Activated CD4-positive, alpha-beta T cell treated with anti-CD3 and anti-CD28 coated beads, Interleukin-2, amount 50 U/mL, for 1 hour (primary cell): ENCODE data around the gene LHFPL3.
"Not testable (repeated sequence)": the region's sequence is repeated elsewhere in the genome, so short reads cannot be mapped to it uniquely, and the experiment has no call there.

Experiments used
- DNase-seq: peaks from one replicate; pipeline ENCODE4 v3.0.0-alpha.2; 2020

LHFPL3 gene

GRCh38 chr7:104604706-104605105, 276.3 kb downstream of the LHFPL3 start:
- DNase-seq, result no peak

DNA sequence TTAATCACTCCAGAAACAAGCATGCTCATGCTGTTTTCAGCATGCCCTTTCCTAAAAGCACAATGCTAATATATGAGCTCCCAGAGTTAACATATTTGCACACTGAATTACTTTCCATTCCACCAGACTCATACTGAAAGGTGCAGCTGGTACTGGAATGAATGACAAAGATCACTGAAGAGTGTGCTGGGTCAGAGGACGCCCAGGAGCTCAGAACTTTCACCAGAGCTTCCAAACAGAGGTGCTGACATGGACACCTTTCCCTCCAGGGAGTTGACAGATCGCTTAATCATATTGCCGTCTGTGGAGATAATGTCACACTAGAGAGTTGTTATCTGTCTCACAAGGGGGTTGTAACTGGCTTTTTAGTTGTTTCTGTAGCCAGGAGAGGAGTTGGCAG, 292.9 kb downstream of the LHFPL3 start:
- DNase-seq, result no peak

DNA sequence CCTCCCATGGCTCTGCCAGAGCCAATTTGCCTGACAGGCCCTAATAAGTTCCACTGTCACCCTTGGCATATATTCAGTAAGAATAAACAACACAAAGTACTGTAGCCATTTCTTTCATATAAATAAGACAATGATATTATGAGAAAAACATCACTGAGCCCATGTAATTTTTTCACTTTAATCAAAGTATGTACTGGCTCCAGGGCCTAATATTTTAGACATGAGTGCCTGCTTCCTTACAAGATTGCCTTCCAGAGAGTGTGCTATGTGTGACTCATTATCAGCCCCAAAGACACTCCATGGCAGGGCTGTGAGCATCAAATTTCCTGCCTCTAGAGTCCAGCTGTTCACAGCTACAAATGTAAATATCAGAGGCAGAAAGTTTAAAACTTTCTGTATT, 297.6 kb downstream of the LHFPL3 start:
- no peak for DNase-seq

GRCh38 chr7:104627516-104627915, 299.1 kb downstream of the LHFPL3 start:
- no peak for DNase-seq

DNA sequence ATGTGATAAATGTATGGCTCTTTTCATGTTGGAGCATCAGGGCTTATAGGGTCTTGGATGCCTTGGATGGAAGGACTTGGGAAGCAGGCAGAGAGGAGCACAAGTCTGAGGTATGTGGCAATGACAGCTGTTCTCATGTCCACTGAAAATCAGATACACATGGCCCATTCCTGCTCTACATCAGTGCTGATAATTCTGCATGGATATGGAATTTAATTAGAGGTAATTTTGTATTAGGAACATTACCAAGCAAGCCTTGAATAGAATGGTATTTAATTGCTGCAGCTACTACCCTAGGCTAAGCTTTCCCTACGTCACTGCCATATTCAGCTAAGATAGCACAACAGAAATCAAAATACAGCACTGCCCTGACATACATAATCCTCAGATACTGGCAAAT, 299.6 kb downstream of the LHFPL3 start:
- DNase-seq, result no peak

- no peak for DNase-seq
Measured at GRCh38 chr7:104629408-104629807, 301.0 kb downstream of the LHFPL3 start.

DNA sequence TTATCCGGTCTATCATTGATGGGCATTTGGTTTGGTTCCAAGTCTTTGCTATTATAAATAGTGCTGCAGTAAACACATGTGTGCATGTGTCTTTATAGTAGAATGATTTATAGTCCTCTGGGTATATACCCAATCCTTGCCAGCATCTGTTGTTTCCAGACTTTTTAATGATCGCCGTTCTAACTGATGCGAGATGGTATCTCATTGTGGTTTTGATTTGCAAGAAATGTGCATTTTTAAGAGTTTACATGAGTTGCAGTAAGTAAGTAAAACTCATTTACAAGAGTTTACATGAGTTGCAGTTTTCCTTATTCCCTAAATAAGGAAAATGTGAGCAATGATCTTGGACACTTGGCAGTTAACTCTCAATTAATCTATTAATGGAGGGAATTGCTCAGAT, 312.1 kb downstream of the LHFPL3 start:
- DNase-seq, result no peak

DNA sequence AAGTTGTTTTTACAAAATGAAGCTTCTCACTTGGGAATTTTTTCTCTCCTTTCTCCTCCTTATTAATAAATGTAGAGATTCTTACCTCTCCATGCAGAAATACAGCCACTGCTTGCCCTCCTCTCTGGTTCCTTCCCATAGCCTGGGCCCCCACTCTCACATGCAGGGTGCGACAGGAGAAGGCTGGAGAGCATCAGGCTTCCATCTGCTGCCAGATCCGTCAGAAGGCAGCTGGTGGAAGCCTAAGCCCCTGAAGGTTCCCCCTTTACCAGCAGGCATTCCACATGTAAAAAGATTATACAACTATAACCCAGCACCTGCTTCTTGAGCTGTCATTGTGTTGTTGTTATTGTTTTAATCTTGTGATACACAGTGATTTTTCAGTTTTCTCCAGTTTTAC, 314.2 kb downstream of the LHFPL3 start:
- no peak for DNase-seq

GRCh38 chr7:104643587-104644217, 315.3 kb downstream of the LHFPL3 start:
- DNase-seq, result no peak

GRCh38 chr7:104650991-104651640, 322.7 kb downstream of the LHFPL3 start:
- DNase-seq, result no peak

DNA sequence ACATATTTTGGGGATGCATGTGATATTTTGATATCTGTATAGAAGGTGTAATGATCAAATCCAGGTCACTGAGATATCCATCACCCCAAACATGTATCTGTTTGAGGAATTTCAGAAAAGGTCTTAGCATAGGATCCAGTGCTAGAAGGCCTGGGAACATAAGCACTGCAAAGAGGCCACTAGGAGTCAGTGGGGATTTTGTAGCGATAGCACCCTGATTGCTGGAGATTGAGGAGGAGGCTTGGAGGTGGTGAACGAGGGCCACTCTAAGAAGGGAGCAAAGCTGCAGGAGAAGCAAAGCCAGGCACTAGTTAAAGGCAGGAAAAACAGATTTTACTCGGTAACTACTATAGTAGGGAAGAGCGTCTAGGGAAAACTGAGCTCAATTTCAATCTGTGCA, 324.0 kb downstream of the LHFPL3 start:
- no peak for DNase-seq

- DNase-seq, result no peak
Measured at GRCh38 chr7:104652865-104653264, 324.5 kb downstream of the LHFPL3 start.

- DNase-seq, result no peak
Measured at GRCh38 chr7:104653825-104654401, 325.5 kb downstream of the LHFPL3 start.

DNA sequence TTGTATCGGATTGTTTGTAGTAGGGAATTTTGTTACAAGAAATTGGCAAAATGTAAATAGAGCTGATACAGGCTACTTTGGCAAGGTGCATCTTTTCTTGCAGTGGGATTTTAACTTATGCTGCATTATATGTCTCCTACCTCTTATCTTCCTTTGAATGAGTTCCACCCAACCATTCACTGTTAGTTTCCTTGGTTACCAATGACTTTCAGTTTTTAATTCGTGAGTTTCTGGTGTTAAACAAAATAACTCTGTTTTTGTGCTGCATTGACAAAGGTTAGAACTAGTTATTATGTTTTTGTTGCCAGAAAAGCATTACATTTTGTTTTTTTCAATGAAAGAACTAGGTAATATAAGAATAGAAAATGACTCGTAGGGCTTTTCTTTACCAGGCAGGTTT, 327.2 kb downstream of the LHFPL3 start:
- DNase-seq, result no peak

GRCh38 chr7:104656467-104656866, 328.1 kb downstream of the LHFPL3 start:
- DNase-seq, result no peak

GRCh38 chr7:104657134-104657533, 328.7 kb downstream of the LHFPL3 start:
- DNase-seq, result no peak

GRCh38 chr7:104661575-104661974, 333.2 kb downstream of the LHFPL3 start:
- DNase-seq, result no peak

- DNase-seq, result no peak
Measured at GRCh38 chr7:104664648-104665047, 336.2 kb downstream of the LHFPL3 start.

GRCh38 chr7:104677587-104677986, 349.2 kb downstream of the LHFPL3 start:
- DNase-seq, result no peak

DNA sequence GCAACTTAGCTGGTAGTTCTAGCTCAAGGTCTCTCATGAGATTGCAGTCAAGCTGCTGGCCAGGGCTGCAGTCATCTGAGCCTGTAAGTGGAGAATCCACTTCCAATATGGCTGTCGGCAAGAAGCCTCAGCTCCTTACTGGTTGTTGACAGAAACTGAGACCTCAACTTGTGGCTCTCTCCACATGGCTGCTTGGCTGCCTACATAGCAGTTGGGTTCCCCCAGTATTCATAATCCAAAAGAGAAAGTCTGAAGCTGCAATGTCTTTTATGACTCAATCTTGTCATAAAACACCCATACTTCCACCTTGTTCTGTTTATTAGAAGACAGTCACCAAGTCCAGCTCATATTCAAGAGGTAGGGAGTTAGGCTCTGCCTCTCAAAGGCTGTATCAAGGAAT, 350.7 kb downstream of the LHFPL3 start:
- no peak for DNase-seq

- no peak for DNase-seq
Measured at GRCh38 chr7:104686286-104686685, 357.9 kb downstream of the LHFPL3 start.

DNA sequence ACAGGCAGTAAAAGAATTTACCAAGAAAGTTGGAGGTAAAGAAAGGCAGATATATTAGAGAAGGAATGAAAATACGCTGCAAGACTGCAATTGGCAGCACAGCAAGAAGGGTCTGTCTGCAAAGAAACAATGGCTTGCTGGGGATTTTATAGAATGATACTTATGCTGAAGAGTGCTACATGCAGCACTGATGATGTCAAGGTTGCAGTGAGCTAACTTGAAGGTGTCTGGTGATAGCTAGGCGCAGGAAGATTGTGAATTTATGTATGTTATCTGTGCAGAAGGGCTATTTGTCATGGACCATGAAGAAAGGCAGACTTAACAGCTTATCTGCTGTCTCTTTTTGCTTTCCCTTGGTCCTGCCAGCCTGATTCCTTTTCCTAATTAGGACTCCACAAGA, 366.3 kb downstream of the LHFPL3 start:
- no peak for DNase-seq

- no peak for DNase-seq
Measured at GRCh38 chr7:104695563-104695962, 367.2 kb downstream of the LHFPL3 start.

DNA sequence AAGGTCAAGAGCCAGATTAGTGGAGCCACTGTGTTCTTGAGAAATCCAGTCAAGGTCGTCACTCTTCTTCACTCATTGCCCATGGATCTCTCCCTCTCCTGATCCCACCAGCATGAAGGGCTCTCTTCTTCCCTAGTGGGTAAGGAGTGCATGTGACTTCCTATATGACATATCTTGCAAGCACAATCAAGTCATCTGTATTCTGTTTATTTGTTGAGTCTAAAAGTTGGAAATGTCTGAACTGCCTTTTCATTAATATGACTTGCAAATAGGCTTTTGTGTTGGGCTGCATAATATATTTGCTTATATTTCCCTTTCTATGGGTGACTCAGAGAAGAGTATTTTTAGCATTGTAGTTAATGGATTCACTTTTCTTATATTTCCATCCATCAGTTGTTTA, 371.9 kb downstream of the LHFPL3 start:
- DNase-seq, result no peak

DNA sequence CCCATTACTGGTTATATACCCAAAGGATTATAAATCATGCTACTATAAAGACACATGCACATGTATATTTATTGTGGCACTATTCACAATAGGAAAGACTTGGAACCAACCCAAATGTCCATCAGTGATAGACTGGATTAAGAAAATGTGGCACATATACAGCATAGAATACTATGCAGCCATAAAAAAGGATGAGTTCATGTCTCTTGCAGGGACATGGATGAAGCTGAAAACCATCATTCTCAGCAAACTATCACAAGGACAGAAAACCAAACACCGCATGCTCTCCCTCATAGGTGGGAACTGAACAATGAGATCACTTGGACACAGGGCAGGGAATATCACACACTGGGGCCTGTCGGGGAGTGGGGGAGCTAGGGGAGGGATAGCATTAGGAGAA, 392.6 kb downstream of the LHFPL3 start:
- not testable (repeated sequence) for DNase-seq
